ENCODE data around the gene LRGUK.

GRCh38 chr7:134114992-134115391 lies 12.1 kb upstream of the LRGUK start:
- TF ChIP-seq, protein P1, sequence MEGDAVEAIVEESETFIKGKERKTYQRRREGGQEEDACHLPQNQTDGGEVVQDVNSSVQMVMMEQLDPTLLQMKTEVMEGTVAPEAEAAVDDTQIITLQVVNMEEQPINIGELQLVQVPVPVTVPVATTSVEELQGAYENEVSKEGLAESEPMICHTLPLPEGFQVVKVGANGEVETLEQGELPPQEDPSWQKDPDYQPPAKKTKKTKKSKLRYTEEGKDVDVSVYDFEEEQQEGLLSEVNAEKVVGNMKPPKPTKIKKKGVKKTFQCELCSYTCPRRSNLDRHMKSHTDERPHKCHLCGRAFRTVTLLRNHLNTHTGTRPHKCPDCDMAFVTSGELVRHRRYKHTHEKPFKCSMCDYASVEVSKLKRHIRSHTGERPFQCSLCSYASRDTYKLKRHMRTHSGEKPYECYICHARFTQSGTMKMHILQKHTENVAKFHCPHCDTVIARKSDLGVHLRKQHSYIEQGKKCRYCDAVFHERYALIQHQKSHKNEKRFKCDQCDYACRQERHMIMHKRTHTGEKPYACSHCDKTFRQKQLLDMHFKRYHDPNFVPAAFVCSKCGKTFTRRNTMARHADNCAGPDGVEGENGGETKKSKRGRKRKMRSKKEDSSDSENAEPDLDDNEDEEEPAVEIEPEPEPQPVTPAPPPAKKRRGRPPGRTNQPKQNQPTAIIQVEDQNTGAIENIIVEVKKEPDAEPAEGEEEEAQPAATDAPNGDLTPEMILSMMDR (IDR thresholded peaks at IDR 0.05 in 4 of 5, conservative IDR thresholded peaks at IDR 0.05 in 1 of 5) = no peak
- TF ChIP-seq POLR2A (IDR thresholded peaks at IDR 0.05) = no peak
